IPS-18c (cell line): ENCODE measurements around the gene PRTN3.
"Not testable (repeated sequence)": the region's sequence is repeated elsewhere in the genome, so short reads cannot be mapped to it uniquely, and the experiment has no call there.

Source experiments
- H3K4me3 ChIP-seq: 2 replicates; pipeline ENCODE4 v1.7.0; 2013; ENCODE audit warnings: low read depth, mild to moderate bottlenecking, low read length, moderate library complexity; ENCODE audit not compliant: insufficient read depth
- H3K9me3 ChIP-seq: one replicate; pipeline ENCODE4 v1.6.1; 2013; ENCODE audit warnings: mild to moderate bottlenecking, low read length, moderate library complexity; ENCODE audit not compliant: control insufficient read depth, insufficient read depth

PRTN3 gene

GRCh38 chr19:852136-853013 is 11.6 kb downstream of the PRTN3 start, which contains the start of gene ELANE:
TSS of gene ELANE (plus strand) at chr19:852303. CDS start at chr19:852329, 26 bp downstream.
- Histone ChIP-seq H3K4me3 (no peak within 1 kb of the TSS), H3K9me3 (no peaks in the 10 kb centered on the region)

GRCh38 chr19:853014-853585 is 12.3 kb downstream of the PRTN3 start:
- no peaks in the 10 kb centered on the region for H3K9me3 ChIP-seq

GRCh38 chr19:853614-854220 is 12.9 kb downstream of the PRTN3 start:
- not testable (repeated sequence) for H3K9me3 ChIP-seq, H3K4me3 ChIP-seq

More at GRCh38 chr19:853014-853585, 12.3 kb downstream of the PRTN3 start:
- H3K4me3 ChIP-seq: no peak overlapping the region

GRCh38 chr19:854549-854948 is 13.8 kb downstream of the PRTN3 start:
- Histone ChIP-seq H3K9me3 (no peaks in the 10 kb centered on the region), H3K4me3 (no peak overlapping the region)

- Histone ChIP-seq H3K9me3 (no peaks in the 10 kb centered on the region), H3K4me3 (no peak overlapping the region)
Observed at GRCh38 chr19:855142-855541, 14.3 kb downstream of the PRTN3 start.

GRCh38 chr19:855566-856120 is 14.8 kb downstream of the PRTN3 start:
- Histone ChIP-seq H3K4me3 (no peak overlapping the region), H3K9me3 (no peaks in the 10 kb centered on the region)

- H3K4me3 ChIP-seq: no peak overlapping the region
- no peaks in the 10 kb centered on the region for H3K9me3 ChIP-seq
Observed at GRCh38 chr19:858284-858683, 17.5 kb downstream of the PRTN3 start.

- H3K4me3 ChIP-seq: peak within 1 kb of the TSS; percentile 51; the same call in 1 of the 2 replicates
- H3K9me3 ChIP-seq: no peaks in the 10 kb centered on the region
Observed at GRCh38 chr19:858868-859843, 18.4 kb downstream of the PRTN3 start, which contains the start of gene CFD. TSS of gene CFD (plus strand) at chr19:859664. CDS start at chr19:859690, 26 bp downstream.

- no peaks in the 10 kb centered on the region for H3K9me3 ChIP-seq
- no peak overlapping the region; the same call in 1 of the 2 replicates for H3K4me3 ChIP-seq
Observed at GRCh38 chr19:861141-861755, 20.4 kb downstream of the PRTN3 start.

- H3K4me3 ChIP-seq: no peak overlapping the region; the same call in 1 of the 2 replicates
- H3K9me3 ChIP-seq: no peaks in the 10 kb centered on the region
Observed at GRCh38 chr19:861756-862580, 21.2 kb downstream of the PRTN3 start.

GRCh38 chr19:862581-863314 is 21.9 kb downstream of the PRTN3 start:
- Histone ChIP-seq H3K9me3 (no peaks in the 10 kb centered on the region), H3K4me3 (peak overlapping the region; percentile 50)

- H3K9me3 ChIP-seq: no peaks in the 10 kb centered on the region
- H3K4me3 ChIP-seq: peak overlapping the region; percentile 50; the same call in 1 of the 2 replicates
Observed at GRCh38 chr19:863315-863620, 22.5 kb downstream of the PRTN3 start.

GRCh38 chr19:866769-867300 is 26.0 kb downstream of the PRTN3 start:
- Histone ChIP-seq H3K4me3 (no peak overlapping the region), H3K9me3 (no peaks in the 10 kb centered on the region)

GRCh38 chr19:867301-867793 is 26.5 kb downstream of the PRTN3 start:
- no peaks in the 10 kb centered on the region for H3K9me3 ChIP-seq

More at GRCh38 chr19:867301-867793, 26.5 kb downstream of the PRTN3 start:
- no peak overlapping the region for H3K4me3 ChIP-seq
